HG03139 (cell line): ENCODE results near the gene GARS1.

Experiments used
- ATAC-seq: cut with Tn5 transposase; IDR thresholded peaks from one replicate; pipeline ENCODE4 v1.9.1; 2021; ENCODE audit not compliant: unreplicated experiment

Gene GARS1

GRCh38 chr7:30674420-30674819, 79.7 kb downstream of the GARS1 start:
- ATAC-seq, result no peak

DNA sequence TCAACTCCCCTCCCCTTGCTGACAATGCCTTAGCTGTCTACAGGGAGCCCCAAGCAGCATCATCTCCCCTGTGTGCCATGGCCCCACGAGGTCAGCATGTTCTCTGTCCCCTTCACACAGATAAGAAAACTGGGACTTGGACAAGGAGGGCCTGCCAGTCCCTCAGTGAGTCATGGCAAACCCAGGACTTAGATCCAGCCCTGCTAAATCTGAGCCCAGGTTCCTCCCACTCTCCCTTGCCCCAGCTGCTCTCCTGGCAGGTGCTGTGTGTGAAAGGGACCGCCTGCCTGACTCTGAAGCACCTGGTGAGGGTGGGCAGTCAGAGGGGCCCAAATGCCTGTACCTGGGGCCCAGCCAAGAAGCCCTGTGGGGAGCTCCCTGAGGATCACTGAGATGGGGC, 80.2 kb downstream of the GARS1 start:
- ATAC-seq, result no peak

DNA sequence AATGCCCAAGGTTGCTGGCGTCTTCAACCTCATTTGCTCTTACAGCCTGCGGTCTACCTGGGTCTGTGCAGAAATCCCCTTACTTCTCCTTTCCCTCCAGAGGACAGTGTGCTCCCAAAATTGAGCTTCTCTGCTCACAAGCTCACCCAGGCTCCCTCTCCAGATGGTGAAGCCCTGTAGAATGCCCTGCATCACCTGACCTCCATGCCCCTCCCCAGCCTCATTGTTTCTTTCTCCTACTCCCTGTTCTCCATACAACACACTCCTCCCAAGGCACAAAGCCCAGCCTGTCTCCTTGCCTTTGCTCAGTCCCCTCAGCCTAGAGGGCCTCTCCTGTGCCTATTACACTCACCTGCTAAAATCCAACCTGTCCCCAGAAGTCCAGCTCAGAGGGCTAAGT, 84.1 kb downstream of the GARS1 start:
- ATAC-seq, result no peak

- no peak for ATAC-seq
These were observed 85.0 kb downstream of the GARS1 start for GRCh38 chr7:30679664-30680063.

DNA sequence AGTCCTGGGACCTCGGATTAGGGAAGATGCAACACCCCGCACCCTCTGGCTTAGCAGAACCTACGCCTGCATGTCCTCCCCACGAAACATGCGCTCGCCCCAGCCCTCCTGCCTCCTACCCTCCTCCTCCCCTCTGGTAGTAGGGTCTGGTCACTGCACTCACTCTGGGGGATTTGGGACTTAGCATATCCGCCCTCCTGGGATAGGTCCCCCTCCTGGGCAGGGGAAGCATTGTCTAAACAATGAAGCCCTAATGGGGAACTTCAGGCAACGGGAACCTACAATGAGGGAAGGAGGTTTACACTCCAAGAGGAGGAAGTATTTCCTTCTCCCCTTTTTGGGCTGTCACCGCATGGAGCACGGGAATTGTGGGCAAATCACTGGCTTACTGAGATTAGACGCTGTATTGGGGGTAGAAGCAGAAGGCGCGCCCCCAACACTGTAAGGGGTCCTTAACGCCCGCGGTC, 86.7 kb downstream of the GARS1 start:
- no peak for ATAC-seq

- ATAC-seq, result no peak
These were observed 87.1 kb downstream of the GARS1 start for GRCh38 chr7:30681815-30682211.

DNA sequence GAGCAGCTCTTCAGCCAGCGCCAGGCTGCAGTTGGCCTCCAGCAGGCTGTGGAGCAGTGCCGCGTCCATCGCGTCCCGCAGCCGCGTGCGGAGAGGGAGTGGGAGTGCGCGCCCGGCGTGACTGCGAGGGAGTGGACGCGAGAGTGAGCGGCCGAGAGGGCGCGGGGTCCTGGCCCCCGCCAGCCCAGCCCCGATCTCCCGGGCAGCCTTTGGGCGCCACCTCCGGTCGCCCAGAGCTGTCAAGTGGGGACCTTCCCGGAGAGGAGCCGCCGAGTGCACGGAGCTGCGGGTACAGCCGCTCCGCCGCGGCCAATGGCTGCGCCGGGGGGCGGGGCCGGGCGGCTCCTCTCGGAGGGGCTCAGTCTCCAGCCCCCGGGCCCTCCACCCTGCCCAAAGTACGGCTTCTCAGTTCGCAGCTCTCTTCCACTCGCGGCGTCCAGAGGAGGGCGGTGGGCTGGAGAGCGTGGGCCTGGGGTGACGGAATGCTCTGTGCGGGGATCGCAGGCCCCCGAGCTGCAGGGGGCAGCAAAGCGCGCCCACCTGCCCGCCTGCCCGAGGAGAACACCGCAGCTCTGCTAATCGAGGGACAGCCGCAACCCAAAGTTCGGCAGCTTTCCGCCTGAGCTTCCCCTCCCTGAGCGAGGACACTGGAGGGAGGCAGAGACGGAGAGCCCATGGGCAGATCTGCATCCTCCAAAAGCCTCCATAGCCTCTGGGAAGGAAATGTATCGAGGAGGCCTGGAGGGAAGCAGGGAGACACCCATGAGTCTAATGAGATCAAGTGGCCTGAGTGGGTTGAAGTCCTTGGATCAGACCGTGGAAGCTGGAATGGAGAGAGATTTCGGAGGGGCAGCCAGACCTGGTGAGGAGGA, 87.8 kb downstream of the GARS1 start, which contains the start of gene CRHR2:
TSS of gene CRHR2 (minus strand) at position 245 of the 872 bp plus-strand sequence. CDS start at position 69, 176 bp downstream.
- ATAC-seq, result no peak

- ATAC-seq, result no peak
These were observed 88.6 kb downstream of the GARS1 start for GRCh38 chr7:30683306-30683705.
